Activated CD4-positive, alpha-beta T cell treated with anti-CD3 and anti-CD28 coated beads for 1 hour (primary cell): ENCODE measurements around the gene KMT2D.
A peak's percentile ranks its signal among the peaks of the same experiment; 100 is the strongest.

Source experiments
- DNase-seq: peaks from one replicate; pipeline ENCODE4 v3.0.0-alpha.2; 2020

KMT2D gene, protein sequence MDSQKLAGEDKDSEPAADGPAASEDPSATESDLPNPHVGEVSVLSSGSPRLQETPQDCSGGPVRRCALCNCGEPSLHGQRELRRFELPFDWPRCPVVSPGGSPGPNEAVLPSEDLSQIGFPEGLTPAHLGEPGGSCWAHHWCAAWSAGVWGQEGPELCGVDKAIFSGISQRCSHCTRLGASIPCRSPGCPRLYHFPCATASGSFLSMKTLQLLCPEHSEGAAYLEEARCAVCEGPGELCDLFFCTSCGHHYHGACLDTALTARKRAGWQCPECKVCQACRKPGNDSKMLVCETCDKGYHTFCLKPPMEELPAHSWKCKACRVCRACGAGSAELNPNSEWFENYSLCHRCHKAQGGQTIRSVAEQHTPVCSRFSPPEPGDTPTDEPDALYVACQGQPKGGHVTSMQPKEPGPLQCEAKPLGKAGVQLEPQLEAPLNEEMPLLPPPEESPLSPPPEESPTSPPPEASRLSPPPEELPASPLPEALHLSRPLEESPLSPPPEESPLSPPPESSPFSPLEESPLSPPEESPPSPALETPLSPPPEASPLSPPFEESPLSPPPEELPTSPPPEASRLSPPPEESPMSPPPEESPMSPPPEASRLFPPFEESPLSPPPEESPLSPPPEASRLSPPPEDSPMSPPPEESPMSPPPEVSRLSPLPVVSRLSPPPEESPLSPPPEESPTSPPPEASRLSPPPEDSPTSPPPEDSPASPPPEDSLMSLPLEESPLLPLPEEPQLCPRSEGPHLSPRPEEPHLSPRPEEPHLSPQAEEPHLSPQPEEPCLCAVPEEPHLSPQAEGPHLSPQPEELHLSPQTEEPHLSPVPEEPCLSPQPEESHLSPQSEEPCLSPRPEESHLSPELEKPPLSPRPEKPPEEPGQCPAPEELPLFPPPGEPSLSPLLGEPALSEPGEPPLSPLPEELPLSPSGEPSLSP (N-terminal part only)

DNA sequence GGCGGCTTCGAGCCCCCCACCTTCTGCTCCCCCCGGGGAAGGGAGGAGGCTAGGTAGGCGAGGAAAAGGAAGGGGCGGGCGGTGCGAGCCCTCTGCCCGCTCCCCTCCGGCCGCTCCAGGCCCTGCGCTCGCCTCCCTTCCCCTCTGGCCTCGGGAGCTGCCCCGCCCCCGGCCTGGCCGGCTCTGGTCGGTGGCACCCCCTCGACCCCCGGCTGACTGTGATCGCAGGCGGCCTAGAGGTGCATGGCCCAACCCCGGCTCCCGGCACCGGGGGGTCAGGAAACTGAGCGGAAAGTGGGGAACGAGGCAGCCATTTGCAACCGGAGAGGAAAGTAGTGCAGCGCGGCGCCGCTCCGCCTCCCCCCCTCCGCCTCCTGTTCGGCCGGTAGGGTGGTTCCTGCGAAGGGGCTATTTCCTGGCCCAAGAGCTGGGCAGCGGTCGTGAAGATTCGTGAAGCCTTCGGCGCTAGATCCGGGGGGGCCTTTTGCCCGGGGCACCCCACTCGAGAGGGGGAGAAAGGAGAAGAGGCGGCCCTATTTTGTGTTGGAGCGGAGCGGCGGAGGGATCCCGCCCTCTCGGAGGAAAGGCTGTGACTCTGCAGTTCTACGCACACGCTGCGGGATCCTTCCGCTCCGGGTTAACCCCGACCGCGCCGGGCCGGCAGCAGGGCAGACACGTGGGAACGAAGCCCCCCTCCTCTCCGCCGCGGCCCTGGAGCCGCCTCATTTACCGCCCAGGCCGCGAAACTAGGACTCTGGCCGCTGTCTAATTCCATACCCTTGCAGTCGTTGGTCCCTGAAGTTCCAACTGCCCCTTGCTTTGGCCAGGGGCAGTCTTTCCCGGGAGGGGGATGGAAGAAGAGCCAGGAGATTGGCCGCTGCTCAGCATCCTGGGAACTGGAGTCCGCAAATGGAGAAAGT lies at the start of gene KMT2D:
Gene KMT2D, minus strand, starts transcription at position 558 of the 920 bp plus-strand sequence. CDS start 5,470 bp downstream, outside the sequence.
- DNase-seq = peak; percentile 83

DNA sequence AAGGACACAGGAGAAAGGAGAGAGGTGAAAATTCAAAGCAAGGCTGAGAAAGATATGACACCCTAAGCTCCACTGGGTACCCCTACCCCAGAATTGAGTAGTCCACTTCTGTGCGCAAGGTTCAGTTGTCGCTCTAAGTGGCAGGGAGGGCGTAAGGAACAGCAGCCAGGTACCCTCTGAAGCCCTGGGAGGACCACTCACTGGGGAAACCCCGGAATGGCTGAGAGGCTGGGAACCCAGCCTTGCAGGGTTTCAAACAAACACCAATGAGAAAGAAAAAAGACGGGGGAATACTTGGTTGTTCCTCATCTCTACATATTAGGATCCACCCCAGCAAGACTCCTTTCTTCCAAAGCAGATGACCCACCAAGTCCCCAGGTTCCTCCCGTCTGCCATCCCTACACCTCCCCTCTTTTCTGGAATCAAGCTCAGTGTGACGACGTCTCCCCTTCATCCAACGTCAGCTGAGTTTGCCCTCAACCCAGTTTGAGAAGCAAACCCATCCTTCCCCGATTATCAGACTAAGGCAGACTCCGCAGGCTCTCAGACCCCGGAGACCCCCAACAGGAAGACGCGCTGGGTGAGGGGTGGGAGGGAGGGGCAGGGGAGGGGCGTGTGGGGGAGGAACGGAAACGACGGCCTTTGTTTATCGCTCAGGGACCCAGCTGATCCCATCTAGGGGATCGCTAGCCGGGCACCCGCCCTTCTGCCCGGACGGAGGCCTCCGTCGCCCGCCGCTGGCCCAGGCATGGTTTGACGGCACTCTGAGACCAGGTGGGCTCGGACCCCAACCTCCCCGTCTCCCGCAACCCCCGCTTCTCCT lies 49.3 kb upstream of the KMT2D start:
- no peak for DNase-seq

DNA sequence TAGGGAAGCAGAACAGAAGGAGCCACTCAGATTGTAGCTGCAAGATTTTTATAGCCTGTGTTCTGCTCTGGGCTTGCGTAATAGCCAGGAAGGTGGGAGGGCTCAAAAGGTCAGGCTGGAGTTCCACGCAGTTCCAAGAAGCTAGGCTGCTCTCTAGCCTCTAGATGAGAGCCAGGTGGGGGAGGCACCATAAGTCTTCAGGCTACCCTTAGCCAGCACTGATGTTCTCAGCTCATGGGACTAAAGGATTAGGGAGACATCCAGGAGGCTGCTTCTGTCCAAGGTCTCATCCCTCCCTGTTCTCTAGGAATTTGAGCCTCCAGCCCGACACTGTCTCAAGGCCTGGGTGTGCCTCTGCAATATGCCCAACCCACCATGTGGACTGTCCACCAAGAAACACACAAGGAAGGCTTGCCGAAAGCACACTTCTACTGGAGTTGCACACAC lies 48.4 kb upstream of the KMT2D start:
- DNase-seq = no peak

DNA sequence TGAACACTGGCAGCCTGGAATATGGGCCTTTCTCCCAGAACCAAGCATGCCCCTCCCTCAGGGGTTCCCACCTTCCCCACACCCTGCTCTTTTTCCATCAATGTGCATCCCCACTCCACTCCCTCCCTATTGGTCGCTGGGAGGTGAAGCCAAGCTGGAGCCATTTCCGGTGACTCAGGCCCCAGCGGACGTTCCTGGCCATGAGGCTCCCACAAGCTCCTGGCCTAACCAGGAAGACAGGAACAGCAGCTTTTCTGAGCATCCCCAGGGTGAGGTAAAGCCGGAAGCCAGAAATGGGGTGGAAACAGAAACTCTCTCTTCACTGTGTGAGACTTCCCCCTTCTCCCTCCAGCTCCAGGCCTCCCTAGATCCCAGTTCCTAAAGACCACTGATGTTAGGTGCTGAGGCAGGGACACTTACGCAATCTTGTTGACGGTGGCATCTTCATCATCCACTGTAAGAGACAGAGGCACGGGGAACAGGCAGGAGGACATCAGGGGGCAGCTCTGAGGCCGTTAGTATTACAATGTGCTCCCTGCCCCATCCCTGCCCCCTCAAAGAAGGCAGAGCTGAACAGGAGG lies 45.0 kb upstream of the KMT2D start:
- no peak for DNase-seq

DNA sequence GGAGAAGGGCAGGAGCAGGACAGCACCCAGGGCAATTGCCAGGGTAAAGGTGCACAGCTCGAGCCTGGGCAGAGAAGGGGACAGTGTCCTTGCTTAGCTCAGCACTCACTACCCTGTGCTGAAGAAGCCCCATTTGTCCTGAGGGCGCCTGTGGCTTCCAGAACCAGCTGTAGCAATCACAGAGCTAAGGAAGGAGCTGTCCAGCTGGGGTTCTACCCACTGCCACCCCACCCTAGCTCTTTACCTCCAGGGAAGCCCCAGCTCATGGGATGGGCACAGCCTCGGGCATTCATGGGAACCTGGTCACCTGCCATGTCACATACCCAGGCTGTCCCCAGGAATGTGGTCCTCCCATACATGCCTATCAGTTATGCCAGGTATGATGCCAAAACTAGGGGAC lies 44.2 kb upstream of the KMT2D start:
- no peak for DNase-seq

DNA sequence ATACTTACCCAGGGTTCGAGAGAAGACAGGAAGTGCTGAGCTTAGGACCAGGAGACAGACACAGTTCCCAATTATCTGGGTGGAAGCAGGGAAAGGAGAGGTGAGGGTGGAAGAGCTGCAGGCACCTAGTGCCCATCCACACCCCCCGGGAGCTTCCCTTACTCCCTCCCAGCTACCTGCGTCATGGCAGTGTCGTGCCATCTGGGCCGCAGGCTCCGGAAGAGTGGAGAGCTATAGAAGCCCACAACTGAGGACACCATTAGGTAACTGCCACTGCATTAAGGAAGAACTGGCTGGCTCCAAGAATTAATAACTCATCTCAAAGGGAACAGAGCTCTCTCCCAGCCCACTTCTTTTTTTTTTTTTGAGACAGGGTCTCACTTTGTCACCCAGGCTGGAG lies 39.8 kb upstream of the KMT2D start:
- DNase-seq = no peak

DNA sequence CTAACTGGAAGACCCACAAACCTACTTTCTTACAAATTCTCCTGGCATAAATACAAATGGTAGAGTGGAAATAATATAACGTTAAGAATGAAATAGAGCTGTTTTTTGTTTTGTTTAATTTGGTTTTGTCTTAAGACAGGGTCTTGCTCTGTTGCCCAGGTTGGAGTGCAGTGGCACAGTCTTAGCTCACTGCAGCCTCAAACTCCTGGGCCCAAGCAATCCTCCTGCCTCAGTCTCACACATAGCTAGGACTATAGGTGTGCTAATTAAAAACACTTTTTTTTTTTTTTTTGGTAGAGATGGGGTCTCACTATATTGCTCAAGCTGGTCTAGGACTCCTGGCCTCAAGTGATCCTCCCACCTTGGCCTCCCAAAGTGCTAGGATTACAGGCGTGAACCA lies 38.1 kb upstream of the KMT2D start:
- DNase-seq = no peak

DNA sequence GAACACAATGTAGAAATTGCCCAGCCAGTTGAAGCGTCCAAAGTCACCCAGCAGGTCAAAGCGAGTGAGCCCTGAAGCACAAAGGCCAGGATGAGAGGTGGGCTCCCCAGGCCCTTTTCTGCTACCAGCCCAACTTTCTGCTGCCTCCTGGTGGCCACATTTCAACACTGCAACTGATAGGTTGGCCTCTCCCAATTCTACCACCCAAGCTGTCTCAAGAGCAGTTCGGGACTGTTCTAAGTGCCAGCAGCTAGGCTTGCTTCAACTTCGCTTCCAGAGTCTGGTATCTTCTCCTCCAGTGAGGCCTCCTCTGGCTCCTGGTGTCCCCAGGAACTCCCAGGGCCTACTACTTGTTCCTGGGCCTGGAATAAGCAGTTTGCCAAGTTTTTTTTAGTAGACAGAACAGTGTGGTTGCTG lies 37.4 kb upstream of the KMT2D start:
- DNase-seq = peak; percentile 39

DNA sequence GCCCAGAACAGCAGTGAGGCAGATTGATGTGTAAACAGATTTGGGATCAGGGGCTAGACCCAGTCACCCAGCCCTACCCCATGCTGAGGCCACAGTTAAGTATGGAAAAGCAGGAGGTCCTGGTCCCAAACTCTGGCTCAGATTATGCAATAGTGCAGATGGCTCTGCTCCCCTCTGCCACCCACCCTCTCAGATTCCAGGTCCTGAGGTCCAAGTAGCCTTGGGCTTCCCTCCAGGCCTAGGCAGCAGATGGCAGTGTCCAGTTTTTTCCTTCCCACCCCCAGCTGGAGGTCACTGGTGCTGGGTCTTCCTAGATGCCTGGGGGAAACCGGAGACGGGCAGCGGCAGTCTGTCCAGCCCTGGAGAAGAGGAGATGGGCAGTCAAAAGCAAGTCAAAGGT lies 36.8 kb upstream of the KMT2D start:
- no peak for DNase-seq

DNA sequence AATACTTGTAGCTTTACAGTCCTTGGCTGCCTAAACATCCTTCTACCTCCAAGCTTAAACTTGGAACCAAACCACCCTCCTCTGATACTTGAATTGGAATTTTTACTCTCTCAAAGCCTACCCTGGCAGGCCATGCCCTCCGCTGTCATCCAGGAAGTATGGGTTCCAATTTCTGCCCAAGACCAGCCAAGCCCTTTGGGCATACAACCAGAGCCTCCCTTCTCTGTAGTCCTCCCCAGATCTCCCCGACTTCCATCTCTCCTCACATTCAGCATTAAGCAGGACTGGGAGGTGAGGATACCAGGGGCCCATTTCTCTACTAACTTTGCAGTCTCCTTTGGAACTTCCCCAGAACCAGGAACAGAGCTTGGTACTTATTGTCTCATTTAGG lies 34.4 kb upstream of the KMT2D start:
- DNase-seq = no peak

DNA sequence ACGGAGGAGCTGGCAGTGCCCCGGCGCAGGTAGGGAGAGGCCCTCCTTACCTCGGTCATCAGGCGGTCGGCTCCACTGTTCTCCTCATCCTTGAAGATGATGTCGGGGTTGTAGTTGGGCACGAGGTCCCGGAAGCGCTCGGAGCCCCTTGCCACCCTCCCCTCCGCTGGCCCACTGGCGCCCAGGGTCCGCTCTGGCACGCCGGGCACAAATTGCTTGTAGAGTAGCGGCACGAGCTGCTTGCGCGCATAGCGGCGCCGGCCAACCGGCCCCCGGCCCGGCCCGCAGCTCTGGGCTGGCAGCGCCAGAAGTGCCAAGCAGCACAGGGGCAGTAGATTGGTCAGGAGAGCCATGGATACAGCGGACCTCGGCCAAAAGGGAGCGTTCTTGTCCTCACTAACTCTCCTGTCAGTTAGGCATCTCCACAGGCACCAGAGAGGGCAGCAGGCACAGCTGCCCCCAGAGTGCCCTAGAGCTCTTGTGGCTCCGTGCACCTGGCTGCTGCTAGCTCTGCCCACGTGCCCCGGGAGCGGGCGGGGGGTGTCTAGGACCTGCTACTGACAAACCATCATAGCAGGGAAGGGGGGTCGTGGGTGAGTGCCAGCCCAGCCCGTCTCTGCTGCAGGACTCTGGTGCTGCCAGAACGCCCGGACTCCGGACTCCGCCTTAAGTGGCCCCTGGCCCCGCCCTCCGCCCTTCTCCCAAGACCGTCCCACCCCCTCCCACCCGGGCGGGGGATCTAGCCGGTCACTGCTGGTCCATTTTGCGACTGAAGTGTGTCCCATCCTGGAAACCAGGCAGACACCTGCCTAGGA lies 33.8 kb upstream of the KMT2D start, which contains the start of gene DHH:
Gene DHH, minus strand, starts transcription at position 642 of the 815 bp plus-strand sequence. Its CDS starts 289 bp downstream, at position 353.
- no peak for DNase-seq

DNA sequence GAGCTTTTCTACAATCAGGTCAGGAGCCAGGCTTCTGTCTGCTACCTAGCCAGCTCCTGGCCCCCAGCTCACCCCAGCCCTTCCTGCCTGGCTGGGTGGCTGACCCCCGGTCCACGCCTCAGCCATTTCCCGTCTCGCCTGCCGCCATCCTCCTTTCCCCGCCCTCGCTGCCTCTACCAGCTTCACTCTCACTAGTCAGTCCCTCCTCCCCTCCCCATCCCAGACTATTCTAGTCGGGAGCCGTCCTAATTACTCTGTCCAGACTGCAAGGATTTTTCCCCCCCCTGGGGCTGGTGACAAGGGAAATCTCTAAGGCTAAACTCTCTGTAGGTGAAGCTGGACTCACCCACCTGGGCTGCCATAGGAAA lies 33.2 kb upstream of the KMT2D start:
- DNase-seq = no peak

DNA sequence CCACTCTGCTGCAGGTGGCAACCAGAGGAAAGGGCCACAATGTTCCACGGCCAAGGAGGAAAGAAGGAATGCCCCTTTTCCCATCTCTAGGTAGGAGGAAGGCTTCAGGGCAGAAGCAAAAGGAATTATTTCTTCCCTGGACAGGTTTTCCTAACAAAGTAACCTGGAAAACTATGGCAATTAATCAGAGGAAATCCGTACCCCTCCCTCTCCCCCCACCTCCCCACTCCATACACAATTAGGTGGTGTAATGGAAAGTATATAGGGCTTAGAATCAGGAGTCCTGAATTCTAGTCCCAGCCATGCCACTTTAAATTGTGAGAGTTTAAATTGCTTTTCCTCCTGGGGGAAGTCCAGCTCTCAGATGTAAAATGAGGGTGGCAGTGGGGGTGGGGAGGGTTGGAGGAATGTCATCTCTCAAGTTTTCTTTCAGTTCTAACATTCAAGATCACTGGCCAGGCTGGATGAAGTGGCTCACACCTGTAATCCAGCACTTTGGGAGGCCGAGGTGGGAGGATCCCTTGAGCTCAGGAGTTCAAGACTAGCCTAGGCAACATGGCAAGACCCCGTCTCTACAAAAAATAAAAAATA lies 32.3 kb upstream of the KMT2D start:
- no peak for DNase-seq

DNA sequence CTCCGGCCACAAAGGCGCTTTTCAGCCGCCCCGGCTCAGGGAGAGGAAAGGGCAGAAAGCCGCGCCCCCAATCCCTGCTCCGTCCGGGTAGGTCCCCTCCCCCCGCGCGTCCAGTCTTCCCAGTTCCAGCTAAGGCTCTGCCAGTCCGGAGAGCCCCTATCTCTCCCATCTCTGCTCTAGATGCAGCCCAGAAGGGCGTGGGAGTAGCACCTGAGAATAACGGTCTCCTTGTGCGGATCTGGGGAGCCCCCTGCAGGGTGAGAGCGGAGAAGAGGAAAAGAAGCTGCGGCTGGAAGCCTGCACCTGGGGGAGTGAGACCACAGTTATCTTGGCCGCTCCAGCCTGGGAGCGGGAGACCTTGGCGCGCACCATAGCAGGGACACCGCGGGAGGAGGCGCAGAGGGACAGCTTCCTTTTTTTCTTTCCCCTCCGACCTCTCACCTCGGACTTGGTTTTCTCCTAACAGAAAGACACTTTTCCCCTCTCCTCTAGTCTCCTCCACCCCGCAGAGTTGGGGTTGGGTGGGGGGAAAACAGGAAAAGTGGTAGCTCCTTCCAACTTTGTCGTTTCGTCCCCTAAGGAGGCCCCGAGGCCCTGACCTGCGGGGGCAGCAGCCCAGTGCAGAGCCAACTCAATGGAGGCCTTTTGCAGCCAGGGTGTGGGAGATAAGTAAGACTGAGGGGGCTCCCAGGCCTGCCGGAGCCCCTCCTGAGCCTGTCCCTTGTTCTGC lies 31.7 kb upstream of the KMT2D start:
- peak; percentile 37 for DNase-seq

DNA sequence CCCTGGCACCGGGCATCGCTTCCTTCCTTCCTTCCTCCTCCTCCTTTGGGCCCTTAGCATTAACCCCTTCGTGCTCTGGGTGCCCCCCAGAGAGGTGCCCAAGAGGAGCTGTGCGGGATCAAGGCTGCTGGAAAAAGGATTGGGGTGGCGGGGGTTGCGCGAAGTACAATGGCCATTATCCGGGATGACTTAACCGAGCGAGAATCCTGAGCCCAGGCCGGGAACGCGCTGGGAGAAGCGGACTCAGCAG lies 31.2 kb upstream of the KMT2D start:
- no peak for DNase-seq

DNA sequence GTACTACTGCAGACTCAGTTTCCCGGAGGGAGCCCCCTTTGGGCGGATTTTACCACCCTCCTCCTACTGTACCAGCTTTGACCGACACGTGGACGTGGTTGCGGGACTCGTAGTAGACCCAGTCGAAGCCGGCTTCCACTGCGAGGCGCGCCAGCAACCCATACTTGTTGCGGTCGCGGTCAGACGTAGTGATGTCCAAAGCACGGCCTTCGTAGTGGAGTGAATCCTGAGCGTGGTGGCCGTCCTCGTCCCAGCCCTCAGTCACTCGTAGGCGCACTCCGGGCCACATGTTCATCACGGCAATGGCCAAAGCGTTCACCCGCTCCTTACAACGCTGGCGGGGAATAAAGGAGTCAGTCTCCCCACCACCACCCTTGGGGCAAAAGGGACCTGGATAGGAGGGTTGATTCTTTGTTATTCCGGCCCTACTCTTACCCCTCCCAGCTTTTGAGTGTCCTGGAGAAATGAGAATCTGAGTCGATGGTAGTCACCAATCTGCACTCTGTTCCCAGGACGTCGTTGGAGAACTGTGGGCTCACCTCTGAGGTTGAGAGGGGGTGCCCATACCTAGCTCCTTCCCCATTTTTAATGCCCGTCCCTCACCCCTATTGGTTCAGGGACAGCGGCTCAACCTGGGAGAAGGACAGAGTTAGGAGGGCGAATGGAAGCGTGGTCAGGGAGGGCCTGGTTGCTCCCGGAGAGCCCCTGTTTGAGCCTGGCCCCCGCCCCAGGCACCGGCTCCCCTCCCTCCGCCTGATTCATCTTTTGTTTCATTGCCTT lies 30.7 kb upstream of the KMT2D start:
- DNase-seq = no peak

DNA sequence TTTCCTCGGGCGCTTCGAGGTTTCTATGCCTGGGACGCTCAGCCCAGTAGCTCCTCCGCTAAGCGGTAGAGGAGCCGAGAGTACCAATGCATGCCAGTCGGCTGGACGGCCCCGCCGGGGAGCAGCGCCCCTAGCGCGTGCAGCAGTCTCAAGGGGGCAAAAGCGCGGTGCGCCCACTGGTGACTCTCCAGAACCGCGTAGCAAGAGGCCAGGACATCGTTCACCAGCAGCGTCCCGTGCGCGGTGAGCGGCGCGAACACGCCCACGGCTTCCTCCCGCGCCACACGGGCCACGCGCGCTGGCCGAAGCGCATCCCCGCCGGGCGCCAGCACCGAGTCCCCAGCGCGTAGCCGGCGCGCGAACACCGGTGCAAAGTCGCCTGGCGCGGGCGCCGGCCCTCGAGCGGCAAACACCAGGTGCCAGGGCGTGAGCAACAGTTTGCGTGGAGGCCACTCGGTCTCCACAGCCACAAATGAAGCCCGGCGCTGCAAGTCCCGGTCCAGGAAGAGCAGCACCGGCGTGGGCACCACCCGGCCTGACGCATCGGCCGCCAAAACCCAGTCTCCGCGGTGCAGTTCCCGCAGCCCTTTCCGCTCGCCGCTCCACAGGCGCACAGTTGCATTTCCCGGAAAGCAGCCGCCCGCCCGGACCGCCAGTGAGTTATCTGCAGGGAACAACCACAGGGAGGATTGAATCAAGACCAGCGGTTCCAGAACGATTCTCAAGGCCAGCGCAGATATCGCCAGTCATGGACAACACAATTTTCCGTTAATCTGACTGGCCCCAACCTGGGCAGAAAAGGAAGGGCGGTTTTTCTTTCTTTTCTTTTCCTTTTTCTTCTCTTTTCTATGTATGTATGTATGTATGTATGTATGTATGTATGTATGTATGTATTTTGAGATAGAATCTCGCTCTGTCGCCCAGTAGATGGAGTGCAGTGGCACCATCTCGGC lies 29.5 kb upstream of the KMT2D start:
- no peak for DNase-seq

DNA sequence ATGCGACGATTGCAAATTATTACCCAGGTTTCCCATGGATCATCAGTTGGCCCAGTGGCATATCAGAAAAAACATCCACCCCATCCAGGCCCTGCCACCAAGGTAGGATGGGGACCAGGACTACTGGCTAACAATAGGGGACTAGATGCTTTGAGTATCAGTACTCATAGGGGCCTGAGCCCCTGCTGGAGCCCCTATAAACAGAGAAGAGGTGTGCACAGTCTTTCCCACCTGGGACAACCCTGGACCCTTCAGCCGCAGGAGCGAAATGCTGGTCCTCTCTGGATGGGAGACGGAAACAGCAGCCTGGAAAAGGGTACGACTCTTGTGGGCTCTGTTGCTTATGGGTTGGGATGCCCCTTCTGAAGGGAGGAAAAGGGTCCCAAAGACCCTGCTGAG lies 28.3 kb upstream of the KMT2D start:
- DNase-seq = no peak
